Osteoblast (primary cell): ENCODE measurements around the gene GRM5. TPM values are rescaled to one million over a fixed set of nuclear protein-coding genes. Genes with fewer than 3 reads are reported as not detected.

Source experiments
- DNase-seq: peaks from one replicate; pipeline ENCODE4 v3.0.0; 2011; ENCODE audit warnings: low spot score, mixed read lengths; ENCODE audit not compliant: insufficient read length; ENCODE audit errors: missing footprints
- H2AFZ ChIP-seq: 2 replicates; pipeline ENCODE4 v1.6.0; 2011; ENCODE audit warnings: mild to moderate bottlenecking, low read length
- H3K27ac ChIP-seq: 2 replicates; pipeline ENCODE4 v1.5.1; 2011; ENCODE audit warnings: mild to moderate bottlenecking, low read depth, low read length, moderate library complexity
- H3K27me3 ChIP-seq: 2 replicates; pipeline ENCODE4 v1.6.0; 2012; ENCODE audit warnings: mild to moderate bottlenecking, control low read depth, inconsistent platforms, low read length, moderate library complexity; ENCODE audit not compliant: insufficient read depth
- H3K36me3 ChIP-seq: 2 replicates; pipeline ENCODE4 v1.5.1; 2011; ENCODE audit warnings: mild to moderate bottlenecking, low read length, control low read depth, moderate library complexity; ENCODE audit not compliant: insufficient read depth
- H3K4me1 ChIP-seq: 2 replicates; pipeline ENCODE4 v1.5.1; 2011; ENCODE audit warnings: mild to moderate bottlenecking, low read length, control low read depth, moderate library complexity; ENCODE audit not compliant: insufficient read depth
- H3K4me2 ChIP-seq: 2 replicates; pipeline ENCODE4 v1.6.0; 2011; ENCODE audit warnings: mild to moderate bottlenecking, low read length; ENCODE audit not compliant: insufficient read depth
- H3K4me3 ChIP-seq: fragments of 200-600 bp; sonication (generic); 3 replicates; pipeline ENCODE4 v1.5.1; 2012; ENCODE audit warnings: mild to moderate bottlenecking, low read length, inconsistent platforms; ENCODE audit not compliant: insufficient read depth
- H3K79me2 ChIP-seq: 2 replicates; pipeline ENCODE4 v1.6.0; 2012; ENCODE audit warnings: mild to moderate bottlenecking, low read length, control low read depth, inconsistent platforms; ENCODE audit not compliant: insufficient read depth
- H3K9me3 ChIP-seq: 2 replicates; pipeline ENCODE4 v1.5.1; 2011; ENCODE audit warnings: low read depth, low read length, control low read depth
- H4K20me1 ChIP-seq: 2 replicates; pipeline ENCODE4 v1.6.0; 2012; ENCODE audit warnings: mild to moderate bottlenecking, low read length, control low read depth; ENCODE audit not compliant: insufficient read depth
- small RNA-seq: library from RNA; depleted of rRNA; stranded (forward); fragments of <200 nt; gene quantifications from one replicate; pipeline ENCODE3, GENCODE V24; 2012
- total RNA-seq: library from RNA; depleted of rRNA; stranded (reverse); fragments of >200 nt; gene quantifications from 2 replicates; pipeline ENCODE4 v1.2.3, GENCODE V29; 2012
- TF ChIP-seq, protein P1 (sequence below): IDR thresholded peaks from 2 replicates; pipeline ENCODE4 v1.5.1; 2011; ENCODE audit warnings: mild to moderate bottlenecking, low read depth, low read length, moderate library complexity; ENCODE audit errors: extremely low read depth

Gene GRM5
- total RNA-seq, 1 donor: not detected

DNA sequence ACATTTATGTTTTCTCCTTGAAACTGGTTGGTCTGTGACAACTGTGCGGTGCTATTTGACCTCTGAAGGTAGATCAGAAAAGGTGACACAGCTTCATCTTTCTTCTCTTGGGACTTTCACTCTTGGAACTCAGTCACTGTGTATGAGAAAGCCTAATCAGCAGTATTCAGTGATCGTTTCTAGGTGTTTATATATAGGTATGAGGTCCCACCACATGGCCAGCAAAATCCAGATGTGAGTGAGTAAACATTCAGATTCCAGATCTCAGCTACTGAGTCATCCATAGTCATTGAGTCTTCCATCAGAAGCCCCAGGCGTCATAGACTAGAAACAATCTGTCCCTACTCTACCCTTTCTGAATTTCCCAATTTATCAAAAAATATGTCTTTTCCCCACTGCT, 610.9 kb downstream of the GRM5 start:
- DNase-seq: no peak
- Histone ChIP-seq H3K27ac (no peak overlapping the region), H3K4me2 (no peak overlapping the region), H2AFZ (no peak overlapping the region), H3K79me2 (no peaks in the 10 kb centered on the region), H3K27me3 (no peaks in the 10 kb centered on the region), H3K4me1 (no peaks in the 10 kb centered on the region), H3K9me3 (no peaks in the 10 kb centered on the region), H4K20me1 (no peaks in the 10 kb centered on the region), H3K36me3 (no peaks in the 10 kb centered on the region), H3K4me3 (no peak overlapping the region)
- TF ChIP-seq, protein P1, sequence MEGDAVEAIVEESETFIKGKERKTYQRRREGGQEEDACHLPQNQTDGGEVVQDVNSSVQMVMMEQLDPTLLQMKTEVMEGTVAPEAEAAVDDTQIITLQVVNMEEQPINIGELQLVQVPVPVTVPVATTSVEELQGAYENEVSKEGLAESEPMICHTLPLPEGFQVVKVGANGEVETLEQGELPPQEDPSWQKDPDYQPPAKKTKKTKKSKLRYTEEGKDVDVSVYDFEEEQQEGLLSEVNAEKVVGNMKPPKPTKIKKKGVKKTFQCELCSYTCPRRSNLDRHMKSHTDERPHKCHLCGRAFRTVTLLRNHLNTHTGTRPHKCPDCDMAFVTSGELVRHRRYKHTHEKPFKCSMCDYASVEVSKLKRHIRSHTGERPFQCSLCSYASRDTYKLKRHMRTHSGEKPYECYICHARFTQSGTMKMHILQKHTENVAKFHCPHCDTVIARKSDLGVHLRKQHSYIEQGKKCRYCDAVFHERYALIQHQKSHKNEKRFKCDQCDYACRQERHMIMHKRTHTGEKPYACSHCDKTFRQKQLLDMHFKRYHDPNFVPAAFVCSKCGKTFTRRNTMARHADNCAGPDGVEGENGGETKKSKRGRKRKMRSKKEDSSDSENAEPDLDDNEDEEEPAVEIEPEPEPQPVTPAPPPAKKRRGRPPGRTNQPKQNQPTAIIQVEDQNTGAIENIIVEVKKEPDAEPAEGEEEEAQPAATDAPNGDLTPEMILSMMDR: no peak

Small RNAs within 50 kb of the gene (small RNA-seq; reads per million reads assigned to genes)
- 1.0 reads per million, percentile 30 among the genes with 10 or more reads in this experiment for gene RNU6-16P

Other genes with a start within 250 kb of the GRM5 start
- gene TYR, start 111.9 kb upstream of the GRM5 start, total RNA-seq: not detected in 2 replicates